ENCODE data around the gene RPUSD4. TPM values are rescaled to one million over a fixed set of nuclear protein-coding genes. Genes with fewer than 3 reads are reported as not detected.

The RPUSD4 gene
- total RNA-seq, 4 donors from 2014 or later = 53.3 to 93.8 (median 69.2) TPM

DNA sequence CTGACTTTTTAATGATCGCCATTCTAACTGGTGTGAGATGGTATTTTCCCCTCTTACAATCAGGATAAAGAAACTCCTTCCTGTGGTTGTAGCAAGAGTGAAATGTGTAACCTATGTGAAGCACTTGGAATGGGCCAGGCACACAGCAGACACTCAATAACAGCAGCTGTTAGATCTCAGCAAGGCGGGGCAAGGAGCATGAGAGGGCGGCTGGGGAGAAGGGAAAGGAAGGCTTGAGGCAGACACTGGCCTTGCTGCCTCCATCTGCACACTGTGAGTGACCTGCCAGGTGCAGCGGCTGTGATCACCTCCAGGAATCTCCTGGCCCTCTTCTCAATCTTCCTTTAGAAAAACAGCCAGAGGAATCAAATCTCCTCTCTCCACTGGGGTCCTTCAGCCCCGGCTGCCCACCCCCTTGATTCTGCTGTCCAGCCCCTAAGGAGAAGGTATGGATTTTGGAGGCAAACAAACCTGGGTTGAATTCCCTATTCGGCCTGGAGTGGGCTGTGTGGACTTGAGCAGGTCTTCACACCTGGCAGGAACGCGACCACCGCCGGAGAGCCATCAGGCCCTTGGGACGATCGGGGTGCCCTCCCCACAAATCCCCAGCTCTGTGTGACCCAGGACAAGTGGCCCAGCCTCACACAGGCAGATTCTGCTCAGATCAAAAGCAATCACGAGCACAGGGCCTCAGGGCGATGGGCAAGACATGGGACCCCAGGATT is 49.0 kb downstream of the RPUSD4 start:
- Histone ChIP-seq H3K27ac (no peak overlapping the region), H3K36me3 (no peaks in the 10 kb centered on the region), H3K9me3 (no peaks in the 10 kb centered on the region), H3K4me3 (no peak overlapping the region), H3K27me3 (peaks cover 0 to 4% (median 0%) of the 10 kb centered on the region in 3 donors), H3K4me1 (no peaks in the 10 kb centered on the region)
- ATAC-seq = no peak
- intact Hi-C loops (cut with DNase I; ENCODE audit: low total_unique reads) = no loop called here
- in situ Hi-C loops (cut with MboI; ENCODE audit: low sequenced_read_pairs in 4 of 4) = no loop called here
- DNase-seq = no peak
- TF ChIP-seq, protein P1, sequence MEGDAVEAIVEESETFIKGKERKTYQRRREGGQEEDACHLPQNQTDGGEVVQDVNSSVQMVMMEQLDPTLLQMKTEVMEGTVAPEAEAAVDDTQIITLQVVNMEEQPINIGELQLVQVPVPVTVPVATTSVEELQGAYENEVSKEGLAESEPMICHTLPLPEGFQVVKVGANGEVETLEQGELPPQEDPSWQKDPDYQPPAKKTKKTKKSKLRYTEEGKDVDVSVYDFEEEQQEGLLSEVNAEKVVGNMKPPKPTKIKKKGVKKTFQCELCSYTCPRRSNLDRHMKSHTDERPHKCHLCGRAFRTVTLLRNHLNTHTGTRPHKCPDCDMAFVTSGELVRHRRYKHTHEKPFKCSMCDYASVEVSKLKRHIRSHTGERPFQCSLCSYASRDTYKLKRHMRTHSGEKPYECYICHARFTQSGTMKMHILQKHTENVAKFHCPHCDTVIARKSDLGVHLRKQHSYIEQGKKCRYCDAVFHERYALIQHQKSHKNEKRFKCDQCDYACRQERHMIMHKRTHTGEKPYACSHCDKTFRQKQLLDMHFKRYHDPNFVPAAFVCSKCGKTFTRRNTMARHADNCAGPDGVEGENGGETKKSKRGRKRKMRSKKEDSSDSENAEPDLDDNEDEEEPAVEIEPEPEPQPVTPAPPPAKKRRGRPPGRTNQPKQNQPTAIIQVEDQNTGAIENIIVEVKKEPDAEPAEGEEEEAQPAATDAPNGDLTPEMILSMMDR (IDR thresholded peaks at IDR 0.05 in 4 of 5, conservative IDR thresholded peaks at IDR 0.05 in 1 of 5) = no peak
- TF ChIP-seq POLR2A (IDR thresholded peaks at IDR 0.05) = no peak

DNA sequence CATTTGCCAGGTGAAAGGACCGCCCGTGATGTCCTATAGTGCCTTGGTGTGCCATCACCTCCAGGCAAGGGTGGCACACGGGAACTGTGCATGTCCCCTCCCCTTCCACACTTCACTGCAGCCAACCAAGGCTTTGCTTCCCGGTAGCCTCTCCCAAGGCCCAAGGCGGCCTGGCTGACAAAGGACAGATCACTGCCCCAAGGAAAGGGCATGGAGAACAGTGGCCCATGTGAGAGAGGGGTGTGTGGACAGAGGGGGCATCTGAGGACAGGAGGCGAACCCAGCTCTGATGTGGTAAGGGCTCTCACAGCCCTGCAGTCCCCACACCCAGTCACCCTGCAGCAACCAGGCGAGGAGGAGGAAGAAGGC is 50.4 kb downstream of the RPUSD4 start:
- Histone ChIP-seq H3K36me3 (no peaks in the 10 kb centered on the region), H3K27ac (no peak overlapping the region), H3K9me3 (no peaks in the 10 kb centered on the region), H3K4me1 (no peaks in the 10 kb centered on the region), H3K27me3 (peaks cover 0 to 4% (median 0%) of the 10 kb centered on the region in 3 donors), H3K4me3 (no peak overlapping the region)
- TF ChIP-seq, protein P1 (IDR thresholded peaks at IDR 0.05 in 4 of 5, conservative IDR thresholded peaks at IDR 0.05 in 1 of 5) = no peak
- no peak for TF ChIP-seq POLR2A (IDR thresholded peaks at IDR 0.05)
- no peak for ATAC-seq
- DNase-seq = no peak
- in situ Hi-C loops (cut with MboI; ENCODE audit: low sequenced_read_pairs in 4 of 4) (no loop called here), intact Hi-C loops (cut with DNase I; ENCODE audit: low total_unique reads) (no loop called here)

DNA sequence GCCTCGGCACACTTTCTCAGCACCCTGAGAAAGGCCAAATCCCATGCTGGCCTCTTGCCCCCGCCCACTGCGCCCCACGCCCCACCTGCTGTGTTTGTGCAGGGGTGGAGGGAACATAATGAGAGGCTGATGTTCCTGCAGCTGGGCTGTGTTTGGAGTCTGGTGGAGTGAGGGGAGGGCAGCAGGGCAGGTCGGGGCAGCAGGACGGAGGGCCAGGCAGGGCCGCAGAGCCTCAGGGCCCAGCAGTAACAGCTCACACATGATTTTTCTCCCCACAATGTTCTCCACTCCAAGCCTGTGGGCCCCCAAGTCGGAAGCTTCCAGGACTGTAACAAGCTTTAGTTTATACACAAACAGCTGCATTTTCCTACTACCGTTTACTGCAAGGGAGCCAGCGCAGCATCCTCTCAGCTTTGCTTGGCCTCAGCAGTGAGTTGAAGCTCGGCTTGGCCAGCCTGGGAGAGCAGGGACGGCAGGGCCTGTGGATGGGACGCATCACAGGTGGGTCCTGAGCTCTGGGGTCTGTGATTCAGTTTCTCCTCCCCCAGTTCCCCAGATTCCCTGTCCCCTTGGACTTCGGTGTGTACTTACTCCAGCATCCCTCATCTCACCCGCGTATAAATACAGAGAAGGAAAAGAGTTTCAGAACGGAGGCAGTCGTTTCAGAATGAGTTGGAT is 51.0 kb downstream of the RPUSD4 start:
- DNase-seq = no peak
- intact Hi-C loops (cut with DNase I; ENCODE audit: low total_unique reads) (no loop called here), in situ Hi-C loops (cut with MboI; ENCODE audit: low sequenced_read_pairs in 4 of 4) (no loop called here)
- Histone ChIP-seq H3K36me3 (no peaks in the 10 kb centered on the region), H3K27me3 (peaks cover 0 to 4% (median 0%) of the 10 kb centered on the region in 3 donors), H3K9me3 (no peaks in the 10 kb centered on the region), H3K27ac (no peak overlapping the region), H3K4me3 (no peak overlapping the region), H3K4me1 (no peaks in the 10 kb centered on the region)
- TF ChIP-seq POLR2A (IDR thresholded peaks at IDR 0.05) = no peak
- TF ChIP-seq, protein P1 (IDR thresholded peaks at IDR 0.05 in 4 of 5, conservative IDR thresholded peaks at IDR 0.05 in 1 of 5) = no peak
- ATAC-seq = no peak

DNA sequence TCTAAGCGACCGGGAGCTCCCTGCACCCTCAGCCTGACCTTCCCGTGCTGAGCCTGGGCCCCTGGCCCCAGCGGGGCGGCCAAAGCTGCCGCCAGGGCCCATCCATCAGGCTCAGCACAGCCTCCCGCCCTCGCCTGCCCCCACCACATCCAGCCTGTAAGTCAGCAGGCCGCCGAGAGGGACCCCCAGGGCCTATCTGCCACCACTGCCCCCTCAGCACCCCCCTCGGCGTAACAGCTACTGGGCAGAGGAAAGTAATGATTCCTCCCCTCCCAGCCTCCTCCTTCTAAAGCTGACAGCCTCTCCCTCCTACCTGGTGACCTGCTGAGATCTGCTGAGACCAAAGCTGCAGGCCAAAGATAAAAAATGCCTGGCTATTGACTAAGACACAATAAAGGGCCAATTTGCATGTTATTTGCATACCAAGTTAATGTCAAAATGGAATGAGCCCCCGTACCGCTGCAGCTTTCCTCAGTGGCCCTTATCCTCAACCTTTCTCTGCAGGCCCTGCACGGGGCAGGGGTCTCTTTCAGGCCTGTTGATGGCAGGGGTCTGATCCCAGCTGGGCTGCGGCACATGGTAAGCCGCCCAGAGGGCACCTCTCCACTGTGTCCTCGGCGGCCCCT is 51.6 kb downstream of the RPUSD4 start:
- DNase-seq = no peak
- Histone ChIP-seq H3K4me3 (no peak overlapping the region), H3K27ac (no peak overlapping the region), H3K36me3 (no peaks in the 10 kb centered on the region), H3K4me1 (no peaks in the 10 kb centered on the region), H3K9me3 (no peaks in the 10 kb centered on the region), H3K27me3 (peaks cover 0 to 4% (median 0%) of the 10 kb centered on the region in 3 donors)
- intact Hi-C loops (cut with DNase I; ENCODE audit: low total_unique reads) = no loop called here
- TF ChIP-seq POLR2A (IDR thresholded peaks at IDR 0.05) = no peak
- TF ChIP-seq, protein P1 (IDR thresholded peaks at IDR 0.05 in 4 of 5, conservative IDR thresholded peaks at IDR 0.05 in 1 of 5) = no peak
- no peak for ATAC-seq
- in situ Hi-C loops (cut with MboI; ENCODE audit: low sequenced_read_pairs in 4 of 4) = no loop called here

All from gastrocnemius medialis (tissue), 4 donors.